HPDE6-E6E7 (cell line): ENCODE results near the gene FNBP1L.
A peak's percentile ranks its signal among the peaks of the same experiment; 100 is the strongest.
"Not testable (repeated sequence)": the region's sequence is repeated elsewhere in the genome, so short reads cannot be mapped to it uniquely, and the experiment has no call there.

Source experiments
- DNase-seq: peaks from one replicate; pipeline ENCODE4 v3.0.0; 2011; ENCODE audit warnings: missing footprints; ENCODE audit errors: extremely low spot score

FNBP1L gene

DNA sequence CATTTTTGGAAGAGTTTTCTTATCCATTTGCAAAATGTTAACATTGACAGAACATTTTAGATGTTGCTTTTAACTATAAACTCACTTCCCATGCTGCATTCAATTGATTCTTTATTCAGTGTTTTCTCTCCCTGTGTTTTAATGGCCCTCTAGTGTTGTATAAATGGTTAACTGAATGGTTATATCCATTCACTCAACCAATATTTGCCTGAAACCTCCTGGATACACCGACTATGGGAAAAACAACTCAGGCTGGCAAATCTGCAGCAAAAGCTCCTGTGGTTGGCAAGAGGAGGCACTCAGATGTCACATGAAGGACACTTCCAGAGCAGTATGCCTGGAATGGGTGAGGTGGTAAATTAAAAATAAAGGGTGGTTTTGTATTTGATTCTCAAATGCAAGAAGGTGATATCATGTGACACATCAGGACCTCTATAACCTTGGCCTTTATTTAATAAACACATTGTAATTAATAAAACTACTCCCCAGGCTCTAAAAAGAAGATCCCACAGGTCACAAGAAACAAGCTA, 126.1 kb downstream of the FNBP1L start:
- no peak for DNase-seq

DNA sequence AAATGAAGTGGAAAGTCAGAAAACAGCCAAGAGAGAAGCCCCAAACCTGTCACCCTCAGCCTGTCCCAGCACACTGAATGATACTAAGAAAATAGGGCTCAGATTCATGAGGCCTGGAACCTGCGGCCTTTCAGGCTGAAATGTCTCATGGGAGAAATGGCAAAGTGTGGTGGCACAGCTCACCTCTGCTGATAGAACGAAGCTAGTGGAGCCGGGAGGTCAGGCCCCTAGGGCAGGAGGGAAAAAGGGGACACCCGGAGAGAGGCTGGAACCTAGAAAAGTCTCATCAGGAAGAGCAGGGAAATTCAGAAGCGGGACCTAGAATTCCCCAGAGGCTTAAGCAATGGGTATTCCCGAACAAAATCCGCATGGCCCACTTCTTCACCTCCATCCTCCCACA, 126.6 kb downstream of the FNBP1L start:
- no peak for DNase-seq

DNA sequence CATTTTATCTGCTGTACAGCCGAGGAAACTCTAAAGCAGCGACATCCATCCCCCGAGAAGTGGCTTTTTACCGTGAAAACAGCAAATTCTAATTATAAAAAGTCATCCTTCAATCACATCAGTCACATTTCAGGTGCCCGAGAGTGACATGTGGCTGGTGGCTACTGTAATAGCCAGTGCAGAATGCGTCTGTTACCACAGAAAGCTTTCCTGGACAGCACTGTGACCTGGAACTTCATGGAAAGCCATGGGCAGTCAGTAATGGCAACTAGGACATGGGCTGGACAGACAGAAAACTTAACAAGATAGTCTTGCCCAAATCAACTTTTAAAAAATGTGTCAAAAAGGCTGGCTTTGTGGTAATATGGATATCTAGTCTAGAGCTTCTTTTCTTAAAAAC, 127.1 kb downstream of the FNBP1L start:
- no peak for DNase-seq

DNA sequence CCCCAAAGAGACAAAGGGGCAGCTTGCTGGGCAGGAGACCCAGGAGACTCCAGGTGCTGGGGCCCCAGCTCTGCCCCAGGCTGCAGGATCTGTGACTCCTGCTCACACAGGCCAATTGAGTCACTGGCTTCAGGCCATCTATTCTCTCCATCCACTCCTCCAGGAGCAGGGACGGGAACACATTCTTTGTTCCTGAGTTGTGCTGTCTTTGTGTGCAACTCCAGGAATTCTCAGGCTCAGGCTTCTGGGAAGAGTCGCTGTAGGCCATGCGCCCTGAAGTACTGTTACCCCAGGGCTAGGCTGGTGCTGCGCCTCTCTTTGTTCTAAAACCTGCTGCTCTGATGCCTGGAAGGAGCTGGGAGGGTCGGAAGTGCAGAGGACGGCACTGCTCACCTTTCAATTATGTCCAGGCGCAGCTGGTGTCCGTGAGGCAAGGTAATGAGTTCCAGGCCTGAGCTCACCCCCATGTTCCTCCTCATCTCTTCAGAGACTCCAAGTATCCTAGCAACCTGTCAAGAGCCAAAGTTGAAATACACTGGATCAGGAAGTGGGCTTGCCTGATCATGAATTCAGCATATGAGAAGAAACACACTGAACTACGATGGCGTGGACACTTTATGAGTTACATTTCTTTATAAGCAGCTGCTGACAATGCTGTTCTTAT, 127.8 kb downstream of the FNBP1L start:
- no peak for DNase-seq

DNA sequence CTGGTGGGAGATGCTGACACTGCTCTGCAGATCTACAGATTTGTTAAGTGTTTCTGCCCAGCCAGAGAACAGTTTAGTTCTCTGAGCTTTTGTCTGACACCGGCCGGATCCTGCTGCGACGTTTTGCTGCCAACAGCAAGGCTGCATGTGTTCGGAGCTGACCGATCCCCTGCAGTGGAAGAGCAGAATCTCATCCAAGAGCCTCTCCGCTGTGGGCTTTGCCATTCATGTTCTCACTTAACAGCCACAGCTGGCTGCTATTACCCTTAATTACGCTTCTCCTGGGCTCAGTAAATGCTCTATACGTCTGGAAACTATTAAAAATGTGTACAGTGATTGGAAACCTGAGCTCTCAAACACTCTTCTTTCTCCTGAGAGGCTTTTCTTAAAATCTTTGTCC, 128.4 kb downstream of the FNBP1L start:
- DNase-seq: no peak

DNA sequence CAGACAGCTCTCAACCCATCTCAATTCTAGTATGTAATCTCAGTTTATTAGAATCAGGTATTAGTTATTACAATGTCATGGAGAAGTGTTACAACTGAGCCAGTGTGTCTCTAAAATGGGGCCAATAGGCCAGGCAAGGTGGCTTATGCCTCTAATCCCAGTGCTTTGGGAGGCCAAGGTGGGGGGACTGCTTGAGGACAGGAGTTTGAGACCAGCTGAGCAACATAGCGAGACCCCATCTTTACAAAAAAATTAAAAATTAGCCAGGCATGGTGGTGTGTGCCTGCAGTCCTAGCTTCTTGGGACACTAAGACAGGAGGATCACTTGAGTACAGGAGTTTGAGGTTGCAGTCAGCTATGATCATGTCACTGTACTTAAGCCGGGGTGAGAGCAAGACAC, 128.8 kb downstream of the FNBP1L start:
- DNase-seq: no peak

DNA sequence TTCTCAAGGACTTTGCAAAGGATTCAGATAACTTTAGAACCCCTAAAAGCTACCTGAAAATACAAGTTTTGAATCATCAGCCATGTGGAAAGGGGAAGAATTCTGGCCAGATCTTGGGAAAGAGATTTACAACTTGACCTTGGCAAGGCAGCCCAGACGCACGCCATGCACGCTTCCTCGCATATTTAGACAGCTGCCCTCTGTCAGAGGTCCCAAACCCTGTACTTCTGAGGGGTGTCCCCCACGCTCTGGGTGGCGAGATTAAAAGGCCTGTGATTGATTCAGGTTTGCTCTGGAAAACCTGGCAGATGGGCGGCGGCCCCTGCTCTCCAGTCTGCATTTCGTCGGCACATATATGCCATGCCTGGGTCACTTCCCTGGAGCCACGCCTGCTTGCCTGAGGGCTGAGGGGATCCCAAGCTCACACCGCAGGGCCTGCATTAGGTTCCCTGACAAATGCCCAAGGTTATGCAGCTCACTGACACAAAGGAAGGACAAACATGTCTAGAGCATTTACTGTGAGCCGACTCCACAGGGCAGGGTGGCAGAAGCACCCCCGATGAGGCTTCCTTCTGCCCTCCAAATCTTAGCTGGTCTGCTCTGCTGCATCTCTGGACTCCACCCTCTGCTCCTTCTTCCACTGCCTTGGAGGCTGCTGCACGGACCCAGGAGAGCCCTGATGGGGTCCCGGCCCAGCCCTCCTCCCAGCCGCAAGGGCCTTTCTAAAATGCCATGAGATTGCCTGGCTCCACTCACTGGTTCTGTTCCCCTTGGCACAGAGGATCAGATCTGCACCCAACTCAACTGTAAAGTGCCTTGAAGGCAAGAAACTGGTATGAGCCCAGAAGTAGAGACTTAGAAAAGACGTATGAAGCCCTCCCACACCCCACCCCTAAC, 129.9 kb downstream of the FNBP1L start:
- no peak for DNase-seq

DNA sequence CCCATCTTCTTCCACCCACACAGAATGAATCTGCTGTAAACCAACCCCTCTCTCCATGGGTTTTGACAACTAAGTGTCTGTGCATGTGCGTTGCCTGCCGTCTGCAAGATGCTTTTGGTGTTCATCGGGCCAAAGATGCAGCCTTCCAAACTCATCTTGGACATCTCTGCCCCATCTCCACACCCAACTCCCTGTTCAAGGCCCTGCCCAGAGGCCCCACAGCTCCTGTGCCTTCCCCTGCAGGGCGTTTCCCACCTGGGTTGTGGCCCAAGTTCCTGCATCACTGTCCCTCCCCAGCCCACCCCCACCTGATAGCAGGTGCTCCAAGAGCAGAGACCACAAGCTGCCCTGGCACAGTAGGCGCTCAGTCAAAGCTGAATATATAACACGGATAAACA, 130.5 kb downstream of the FNBP1L start:
- DNase-seq: no peak

DNA sequence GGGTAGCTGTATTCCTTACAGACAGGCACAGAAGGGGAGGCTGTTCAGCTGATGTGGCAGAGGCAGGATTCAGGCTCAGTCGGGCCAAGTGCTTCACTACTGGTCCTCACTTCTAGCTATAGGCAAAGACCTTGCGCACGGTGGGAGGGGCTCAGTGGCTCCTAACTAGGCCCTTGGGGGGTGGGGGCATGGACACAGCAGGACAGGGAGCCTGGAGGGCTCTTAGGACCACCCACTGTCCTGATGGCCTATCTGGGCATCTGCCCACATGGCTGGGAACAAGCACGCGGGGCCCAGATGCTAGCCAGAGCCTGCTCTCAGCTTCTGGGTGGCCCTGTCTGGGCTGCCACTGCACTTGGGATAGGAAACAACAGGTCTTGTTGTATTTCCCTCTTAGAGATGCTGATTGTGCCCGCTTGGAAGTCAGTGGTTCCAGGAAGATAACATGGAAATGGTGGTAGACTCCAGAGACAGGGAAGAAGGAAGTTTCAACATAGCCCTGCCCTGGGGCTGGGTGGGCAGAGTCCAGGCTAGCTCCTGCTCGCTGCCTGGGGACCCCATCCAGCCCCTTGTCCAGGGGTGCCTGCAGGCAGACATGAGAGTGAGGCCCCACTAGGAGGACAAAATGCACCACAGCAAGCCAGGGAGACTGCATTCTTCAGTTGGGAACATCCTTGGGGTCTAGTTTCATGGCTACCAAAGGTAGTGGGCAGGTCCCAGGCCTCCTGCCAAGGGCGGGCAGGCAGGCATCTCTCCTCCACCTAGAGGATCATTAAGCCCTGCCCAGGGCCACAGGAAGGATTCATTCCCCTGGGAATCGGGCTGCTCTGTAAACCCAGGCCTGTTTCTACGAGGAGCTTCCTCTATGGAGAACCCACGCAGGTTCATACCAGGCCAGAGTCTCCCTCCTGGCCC, 131.2 kb downstream of the FNBP1L start:
- DNase-seq: no peak

DNA sequence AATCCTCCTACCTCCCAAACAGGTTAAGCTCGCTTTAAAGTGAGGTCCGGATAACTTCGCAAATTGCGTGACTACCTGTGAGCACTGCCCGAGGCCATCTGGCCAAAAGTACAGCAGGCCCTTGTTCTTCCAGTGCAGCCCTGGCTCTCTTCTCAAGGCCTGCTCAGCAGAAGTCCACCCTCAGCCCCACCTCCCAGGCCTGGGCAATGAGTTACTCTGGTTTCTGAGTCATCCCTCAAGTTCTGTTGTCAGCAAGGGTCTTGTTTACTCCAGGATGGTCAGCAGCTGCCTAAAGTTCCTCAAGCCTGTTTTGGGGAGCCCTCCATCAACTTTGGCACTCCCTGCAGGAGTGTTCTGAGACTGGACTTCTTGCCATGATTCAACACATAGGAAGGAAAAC, 132.0 kb downstream of the FNBP1L start:
- DNase-seq: peak; percentile 45

DNA sequence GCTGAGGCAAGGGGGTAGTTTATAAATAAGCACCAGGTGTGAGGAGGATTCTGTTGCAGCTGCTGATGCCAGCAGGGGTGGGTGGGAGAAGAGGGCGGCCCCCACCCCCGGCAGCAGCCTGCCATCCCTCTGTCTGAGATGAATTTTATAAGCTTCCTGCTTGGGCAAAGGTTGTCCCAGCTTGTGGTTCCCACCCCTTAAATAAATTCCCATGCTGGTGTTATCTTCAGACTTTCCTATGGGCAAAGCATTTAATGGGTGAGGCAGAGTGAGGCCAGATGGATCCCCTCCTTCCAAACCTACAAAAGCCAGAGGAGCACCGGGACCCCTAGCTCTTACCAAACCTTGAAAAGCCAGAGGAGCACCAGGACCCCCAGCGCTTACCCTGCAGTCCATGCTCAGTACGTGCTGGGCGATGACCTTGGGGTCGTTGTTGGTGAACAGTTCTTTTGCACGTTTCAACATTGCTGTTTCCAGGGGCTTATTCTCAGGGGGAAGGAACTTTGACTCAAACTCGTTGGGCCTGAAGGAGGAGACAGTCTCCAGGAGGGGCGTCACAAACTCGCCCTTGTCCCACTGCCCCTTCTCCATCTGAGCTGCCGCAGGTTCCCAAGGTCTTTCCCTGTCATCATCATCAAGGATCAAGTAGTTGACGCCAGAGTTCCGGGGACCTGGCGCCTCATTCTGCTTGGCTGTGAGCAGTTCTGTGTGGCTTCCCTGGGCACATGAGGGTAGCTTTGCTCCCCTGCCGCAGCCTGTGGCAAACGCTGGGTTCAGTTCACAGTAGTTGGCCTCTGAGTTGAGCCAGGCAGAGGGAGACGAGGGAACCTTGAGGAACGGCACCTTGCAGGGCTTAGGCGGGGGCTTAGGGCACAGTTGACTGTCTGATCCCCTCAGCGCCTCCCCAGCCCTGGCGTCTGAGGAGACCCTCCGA, 134.3 kb downstream of the FNBP1L start:
- DNase-seq: no peak

DNA sequence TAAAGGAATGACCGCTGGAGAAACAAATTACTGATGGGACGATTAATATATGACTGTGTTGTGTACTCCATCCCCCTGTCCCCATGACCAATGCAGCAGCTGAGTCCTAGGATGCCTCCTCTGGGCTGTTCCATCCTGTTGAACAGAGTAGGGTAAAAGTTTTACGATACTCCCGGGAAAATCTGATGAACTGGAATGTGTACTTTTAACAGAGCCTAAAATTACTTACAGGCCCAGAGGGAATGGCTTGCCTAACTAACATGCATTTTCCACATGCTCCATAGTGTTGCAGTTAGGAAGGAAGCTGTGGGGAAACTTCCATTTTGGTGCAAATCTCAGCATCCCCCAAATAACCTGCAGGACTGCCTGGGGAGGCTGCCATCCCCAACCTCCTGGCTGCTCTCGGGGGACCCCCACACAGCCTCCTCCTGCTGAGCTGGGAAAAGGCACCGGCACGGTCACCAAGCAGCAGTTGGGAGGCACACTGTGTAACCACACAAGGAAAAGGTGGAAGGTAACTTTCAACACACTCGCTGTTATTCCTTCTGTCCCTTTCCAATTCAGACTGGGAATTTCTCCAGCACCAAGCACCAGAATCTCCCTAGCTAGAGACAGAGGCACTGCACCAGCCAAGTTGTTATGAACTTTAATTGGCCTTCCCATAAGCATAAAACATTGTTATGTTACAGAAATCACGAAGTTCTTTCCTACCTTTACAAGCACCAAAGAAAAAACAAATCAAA, 136.5 kb downstream of the FNBP1L start:
- no peak for DNase-seq

DNA sequence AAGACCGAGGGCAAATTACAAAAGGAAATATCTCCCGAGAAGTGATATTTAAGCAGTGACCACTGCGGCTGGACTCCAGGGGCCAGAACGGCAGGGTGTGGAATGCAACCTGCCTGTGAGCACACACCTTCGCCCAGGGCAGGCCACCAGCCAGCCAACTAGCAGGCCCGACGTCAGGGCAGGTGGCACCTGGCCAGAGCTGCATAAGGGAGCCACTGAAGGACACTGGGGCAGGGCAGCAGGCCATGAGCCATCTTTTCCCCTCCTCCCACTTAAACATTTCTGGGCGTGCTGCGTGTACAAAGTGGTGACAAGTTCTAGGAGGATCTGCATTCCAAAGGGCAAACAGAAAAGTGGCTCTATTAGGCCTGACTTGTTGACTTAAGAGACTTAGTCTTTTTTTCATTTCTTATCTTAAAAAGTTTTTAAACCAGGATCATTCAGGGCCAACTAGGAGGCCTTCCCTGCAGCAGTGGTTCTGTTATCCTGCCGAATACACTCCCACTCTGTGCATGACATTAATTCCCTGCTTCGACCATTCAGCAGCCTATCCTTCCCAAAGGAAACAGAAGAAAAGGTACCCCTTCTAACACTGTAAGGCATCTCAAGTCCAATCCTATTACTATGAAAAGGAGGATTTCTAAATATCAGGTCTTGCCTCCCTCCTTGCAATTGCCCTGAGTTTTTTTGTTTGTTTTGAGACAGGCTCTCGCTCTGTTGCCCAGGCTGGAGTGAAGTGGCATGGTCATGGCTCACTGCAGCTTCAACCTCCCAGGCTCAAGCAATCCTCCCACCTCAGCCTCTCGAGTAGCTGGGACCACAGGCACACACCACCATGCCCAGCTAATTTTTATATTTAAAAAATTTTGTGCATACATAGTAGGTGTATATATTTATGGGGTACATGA, 137.4 kb downstream of the FNBP1L start:
- DNase-seq: no peak

DNA sequence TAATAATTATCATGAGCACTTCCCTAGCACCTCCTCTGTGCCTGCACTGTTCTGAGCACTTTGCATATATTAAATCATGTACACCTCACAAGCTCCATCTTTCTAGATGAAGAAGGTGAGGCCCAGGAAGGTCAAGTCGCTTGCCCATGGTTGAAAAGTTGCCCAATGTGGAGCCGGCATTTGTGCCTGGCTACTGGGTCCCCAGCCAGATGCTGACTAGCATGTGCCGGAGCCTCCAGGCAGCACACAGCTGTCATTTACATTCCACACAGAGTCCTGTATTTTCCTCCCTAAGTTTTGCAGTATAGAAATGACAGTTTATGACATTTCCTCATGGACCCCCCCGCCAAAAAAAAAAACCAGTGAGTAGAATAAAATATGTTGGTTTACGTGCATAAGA, 139.4 kb downstream of the FNBP1L start:
- no peak for DNase-seq

DNA sequence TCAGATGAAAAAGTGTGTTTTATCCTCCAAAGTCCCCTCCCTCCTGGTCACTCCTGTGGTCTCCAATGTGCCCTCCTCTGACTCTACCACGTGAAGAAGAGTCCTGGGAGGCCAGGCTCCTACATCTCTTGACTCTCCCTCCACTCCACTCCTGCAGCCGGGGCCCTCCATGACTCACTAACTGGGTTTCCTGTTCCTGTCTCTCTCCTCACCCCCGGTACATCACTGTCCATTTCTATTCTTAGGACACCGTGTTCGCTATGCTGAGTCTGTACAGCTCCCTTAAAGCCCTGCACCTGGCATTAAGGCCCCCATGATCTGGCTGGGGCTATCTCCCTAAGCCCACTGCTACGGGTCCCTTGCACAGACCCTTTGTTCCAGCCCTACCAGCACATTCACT, 140.3 kb downstream of the FNBP1L start:
- no peak for DNase-seq

DNA sequence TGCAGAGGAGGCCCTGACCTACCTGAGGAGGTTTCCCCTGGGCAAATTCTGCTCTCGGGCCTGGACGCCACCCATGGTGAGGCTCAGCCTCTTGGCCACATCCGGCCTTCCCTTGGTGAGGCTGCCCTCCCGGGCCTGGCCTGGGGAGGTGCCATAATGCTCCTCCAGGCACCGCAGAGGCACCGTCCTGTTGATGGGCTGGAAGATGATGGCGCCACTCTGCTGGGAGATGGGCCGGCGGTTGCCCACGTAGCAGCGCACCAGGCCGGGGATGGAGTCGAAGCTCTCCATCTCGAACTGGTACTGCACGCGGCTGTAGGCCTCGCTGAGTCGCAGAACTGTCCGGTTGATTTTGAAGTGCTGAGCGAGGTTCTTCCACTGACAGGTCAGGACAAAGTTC, 141.0 kb downstream of the FNBP1L start:
- no peak for DNase-seq

DNA sequence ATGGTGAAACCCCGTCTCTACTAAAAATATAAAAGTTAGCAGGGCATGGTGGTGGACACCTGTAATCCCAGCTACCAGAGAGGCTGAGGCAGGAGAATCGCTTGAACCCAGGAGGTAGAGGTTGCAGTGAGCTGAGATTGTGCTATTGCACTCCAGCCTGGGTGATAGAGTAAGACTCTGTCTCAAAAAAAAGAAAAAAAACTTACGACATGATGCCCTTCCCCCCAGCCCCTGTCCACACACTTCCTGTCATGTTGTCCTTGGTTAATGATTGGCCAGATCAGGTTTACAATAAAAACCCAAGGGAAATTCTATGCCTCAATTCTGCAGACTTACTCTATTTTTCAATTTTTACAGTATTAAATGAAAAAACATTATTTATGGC, 143.4 kb downstream of the FNBP1L start:
- not testable (repeated sequence) for DNase-seq

DNA sequence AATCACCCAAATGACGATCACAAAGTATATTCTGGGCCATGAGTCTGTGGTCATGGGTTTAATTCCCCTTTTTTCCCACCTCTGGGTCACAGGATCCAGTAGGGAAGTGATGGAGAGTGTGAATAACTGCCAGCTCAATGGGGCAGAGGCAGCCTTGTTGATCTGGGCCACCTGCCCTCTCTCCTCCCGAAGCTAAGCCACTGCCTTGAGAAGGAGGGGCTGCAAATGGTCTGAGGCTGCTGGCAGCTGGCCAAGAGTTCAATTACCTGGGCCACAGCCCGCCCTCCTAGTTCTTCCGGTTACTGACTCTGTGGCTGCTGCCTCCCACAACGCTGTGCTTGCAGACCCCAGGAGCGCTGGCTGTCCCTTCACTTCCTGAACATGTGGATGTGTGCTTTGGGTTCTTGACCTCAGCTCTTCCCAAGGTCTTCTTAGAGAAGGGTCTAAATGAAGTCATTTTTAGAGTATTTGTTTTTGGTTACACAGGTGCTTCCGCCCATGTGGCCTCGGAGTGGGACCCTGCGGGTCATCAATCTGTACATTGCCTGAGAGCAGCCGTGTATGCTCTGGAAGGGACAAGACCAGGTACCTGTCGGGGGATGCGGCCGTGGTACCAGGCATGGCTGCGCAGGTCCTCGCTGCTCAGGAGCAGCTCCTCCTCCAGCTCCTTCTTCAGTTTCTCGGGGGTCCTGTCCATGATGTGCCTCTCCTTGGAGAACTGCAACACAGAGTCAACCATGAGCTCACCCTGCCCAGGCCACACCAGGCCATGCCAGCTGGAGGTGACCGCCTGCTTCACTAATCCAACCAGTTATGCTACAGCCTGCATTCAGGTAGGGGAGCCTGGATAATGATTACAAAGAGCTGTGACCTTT, 144.0 kb downstream of the FNBP1L start:
- no peak for DNase-seq
